ENCODE data around the gene FAM187B. TPM values are rescaled to one million over a fixed set of nuclear protein-coding genes. Genes with fewer than 3 reads are reported as not detected.

FAM187B gene
- polyA plus RNA-seq, 1 donor (not counting 4 experiments of a cell fraction or from before 2014, with no cell fraction given): not detected

DNA sequence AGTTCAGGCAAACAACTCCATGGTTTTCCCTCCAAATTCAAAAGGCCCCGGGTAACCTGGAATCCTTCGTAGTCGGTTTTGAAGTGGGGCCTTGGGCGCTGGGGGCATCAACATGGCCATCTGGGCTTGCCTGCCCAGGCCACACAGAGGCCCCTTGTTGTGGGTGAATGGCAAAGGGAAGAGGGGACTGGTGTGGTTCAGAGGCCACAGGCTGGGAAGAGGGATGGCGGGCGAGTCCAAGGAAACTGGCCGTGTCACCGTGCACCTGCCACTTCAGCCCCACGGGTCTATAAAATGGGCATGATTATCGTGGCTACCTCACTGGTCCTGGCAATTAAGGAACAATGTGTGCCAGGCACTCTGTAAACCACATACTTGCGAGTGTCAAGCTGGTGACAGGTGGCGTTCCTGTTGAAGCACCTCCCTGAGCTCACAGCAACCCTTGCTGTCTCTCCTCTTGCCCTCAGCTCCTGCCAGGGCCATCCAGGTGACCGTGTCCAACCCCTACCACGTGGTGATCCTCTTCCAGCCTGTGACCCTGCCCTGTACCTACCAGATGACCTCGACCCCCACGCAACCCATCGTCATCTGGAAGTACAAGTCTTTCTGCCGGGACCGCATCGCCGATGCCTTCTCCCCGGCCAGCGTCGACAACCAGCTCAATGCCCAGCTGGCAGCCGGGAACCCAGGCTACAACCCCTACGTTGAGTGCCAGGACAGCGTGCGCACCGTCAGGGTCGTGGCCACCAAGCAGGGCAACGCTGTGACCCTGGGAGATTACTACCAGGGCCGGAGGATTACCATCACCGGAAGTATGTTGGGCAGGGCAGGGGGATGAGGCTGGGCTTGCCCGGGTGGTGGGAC is 21.5 kb upstream of the FAM187B start:
- H4K20me1 ChIP-seq (ENCODE audit: control insufficient read depth, extremely low read depth, insufficient read depth, low read length): peaks cover 2% of the 10 kb centered on the region
- H2AFZ ChIP-seq (ENCODE audit: control insufficient read depth, low read length): no peak overlapping the region
- no peaks in the 10 kb centered on the region for H3K9me1 ChIP-seq (ENCODE audit: control insufficient read depth, extremely low read depth, insufficient read depth, low read length)
- peaks cover 18 to 23% of the 10 kb centered on the region in 2 experiments for H3K36me3 ChIP-seq (ENCODE audit: control insufficient read depth in 2 of 2, extremely low read depth in 1 of 2, insufficient read depth in 2 of 2, low read length in 2 of 2)
- TF ChIP-seq CTCF (optimal IDR thresholded peaks at IDR 0.05 in 1 of 3, IDR thresholded peaks at IDR 0.05 in 1 of 3, conservative IDR thresholded peaks at IDR 0.05 in 1 of 3; ENCODE audit: extremely low read depth in 1 of 3, insufficient read depth in 2 of 3, low read length in 3 of 3) (no peak), EZH2 (IDR thresholded peaks at IDR 0.05; ENCODE audit: low read length) (no peak)
- H3K9me3 ChIP-seq (ENCODE audit: control insufficient read depth, low read depth, low read length): no peaks in the 10 kb centered on the region
- dilution Hi-C loops (cut with MboI; ENCODE audit: extremely low pct_ligation_motif_present, low sequenced_read_pairs): no loop called here
- H3K27ac ChIP-seq (ENCODE audit: control insufficient read depth, insufficient read depth, low read length): peak overlapping the region; percentile 96
- DNase-seq (ENCODE audit: low read depth, low spot score): no peak
- no peaks in the 10 kb centered on the region for H3K27me3 ChIP-seq (ENCODE audit: control insufficient read depth, extremely low read depth, insufficient read depth, low read length)
- peaks cover 13% of the 10 kb centered on the region for H3K4me1 ChIP-seq (ENCODE audit: control insufficient read depth, extremely low read depth, insufficient read depth, low read length)
- H3K79me2 ChIP-seq (ENCODE audit: control insufficient read depth, insufficient read depth, low read length): peaks cover 41% of the 10 kb centered on the region
- H3K9ac ChIP-seq (ENCODE audit: control insufficient read depth, extremely low read depth, insufficient read depth, low read length): peak overlapping the region; percentile 96
- no peak for FAIRE-seq
- H3K4me3 ChIP-seq (ENCODE audit: control insufficient read depth in 2 of 3, extremely low read depth in 1 of 3, insufficient read depth in 2 of 3, low read depth in 1 of 3, low read length in 3 of 3): peak overlapping the region; percentile 59 to 92 (median 92)
- H3K4me2 ChIP-seq (ENCODE audit: control insufficient read depth, extremely low read depth, insufficient read depth, low read depth, low read length): peak overlapping the region; percentile 90

DNA sequence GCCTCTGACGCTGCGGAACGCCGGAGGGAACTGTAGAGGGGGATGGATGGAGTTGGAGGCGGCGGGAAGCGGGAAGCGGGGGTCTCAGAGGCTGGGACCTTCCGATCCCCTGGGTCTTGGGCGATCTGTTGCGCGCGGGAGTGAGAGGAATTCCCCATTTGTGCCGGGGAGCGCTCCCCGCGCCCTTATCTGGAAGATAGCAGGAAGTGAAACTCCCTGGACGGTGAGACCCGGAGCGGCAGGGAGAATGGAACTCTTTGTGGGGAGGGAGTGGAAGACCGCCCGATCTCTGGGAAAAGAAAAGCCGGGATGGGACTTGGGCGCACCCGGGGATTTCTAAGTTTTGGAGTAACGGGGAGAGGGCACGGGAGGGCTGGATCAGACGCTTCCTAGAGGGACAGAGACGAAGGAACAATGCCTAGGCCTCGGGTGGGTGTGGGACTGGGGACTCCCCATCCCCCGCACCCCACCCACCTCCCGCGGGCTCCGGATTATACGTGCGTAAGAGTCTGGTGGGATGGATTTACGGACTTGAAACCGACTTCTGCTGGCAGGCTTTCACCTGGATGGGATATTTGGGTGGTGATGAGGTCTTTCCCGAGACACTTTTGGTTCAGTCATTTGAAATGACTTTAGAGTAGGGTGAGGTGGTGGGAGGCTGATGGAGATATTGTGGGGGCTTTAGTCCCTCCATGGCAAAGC is 20.8 kb upstream of the FAM187B start:
- dilution Hi-C loops (cut with MboI; ENCODE audit: extremely low pct_ligation_motif_present, low sequenced_read_pairs): no loop called here
- Histone ChIP-seq H3K4me1 (ENCODE audit: control insufficient read depth, extremely low read depth, insufficient read depth, low read length) (peaks cover 13% of the 10 kb centered on the region), H2AFZ (ENCODE audit: control insufficient read depth, low read length) (peak overlapping the region; percentile 99), H3K9ac (ENCODE audit: control insufficient read depth, extremely low read depth, insufficient read depth, low read length) (peak overlapping the region; percentile 96), H3K9me3 (ENCODE audit: control insufficient read depth, low read depth, low read length) (no peaks in the 10 kb centered on the region), H3K79me2 (ENCODE audit: control insufficient read depth, insufficient read depth, low read length) (peaks cover 38% of the 10 kb centered on the region), H3K4me3 (ENCODE audit: control insufficient read depth in 2 of 3, extremely low read depth in 1 of 3, insufficient read depth in 2 of 3, low read depth in 1 of 3, low read length in 3 of 3) (peak overlapping the region; percentile 59 to 92 (median 92)), H3K36me3 (ENCODE audit: control insufficient read depth in 2 of 2, extremely low read depth in 1 of 2, insufficient read depth in 2 of 2, low read length in 2 of 2) (peaks cover 13 to 16% of the 10 kb centered on the region in 2 experiments), H4K20me1 (ENCODE audit: control insufficient read depth, extremely low read depth, insufficient read depth, low read length) (peaks cover 2% of the 10 kb centered on the region), H3K27ac (ENCODE audit: control insufficient read depth, insufficient read depth, low read length) (peak overlapping the region; percentile 96), H3K4me2 (ENCODE audit: control insufficient read depth, extremely low read depth, insufficient read depth, low read depth, low read length) (peak overlapping the region; percentile 90), H3K27me3 (ENCODE audit: control insufficient read depth, extremely low read depth, insufficient read depth, low read length) (no peaks in the 10 kb centered on the region), H3K9me1 (ENCODE audit: control insufficient read depth, extremely low read depth, insufficient read depth, low read length) (no peaks in the 10 kb centered on the region)
- no peak for FAIRE-seq
- no peak for TF ChIP-seq EZH2 (IDR thresholded peaks at IDR 0.05; ENCODE audit: low read length)
- no peak for TF ChIP-seq CTCF (optimal IDR thresholded peaks at IDR 0.05 in 1 of 3, IDR thresholded peaks at IDR 0.05 in 1 of 3, conservative IDR thresholded peaks at IDR 0.05 in 1 of 3; ENCODE audit: extremely low read depth in 1 of 3, insufficient read depth in 2 of 3, low read length in 3 of 3)
- DNase-seq (ENCODE audit: low read depth, low spot score): no peak
